A549 (cell line): ENCODE results near the gene MANSC4.

Experiments
- HDAC2 ChIP-seq: fragments of 200-600 bp; sonication (generic); IDR thresholded peaks from 2 replicates; pipeline ENCODE4 v1.6.1; 2016
- RARB ChIP-seq: fragments of 250-450 bp; sonication (Bioruptor Pico); IDR thresholded peaks from 2 replicates; pipeline ENCODE4 v1.8.0; 2021; ENCODE audit warnings: mild to moderate bottlenecking, moderate library complexity
- TF ChIP-seq, protein P1 (sequence below): fragments of >200 bp; sonication (Bioruptor Twin); formaldehyde crosslinking; IDR thresholded peaks from 3 replicates; pipeline ENCODE4 v1.5.1; 2016
- TF ChIP-seq, protein P2 (sequence below): fragments of 150-350 bp; IDR thresholded peaks from 2 replicates; pipeline ENCODE4 v1.6.1; 2014; ENCODE audit warnings: low read depth, mild to moderate bottlenecking, low read length

DNA sequence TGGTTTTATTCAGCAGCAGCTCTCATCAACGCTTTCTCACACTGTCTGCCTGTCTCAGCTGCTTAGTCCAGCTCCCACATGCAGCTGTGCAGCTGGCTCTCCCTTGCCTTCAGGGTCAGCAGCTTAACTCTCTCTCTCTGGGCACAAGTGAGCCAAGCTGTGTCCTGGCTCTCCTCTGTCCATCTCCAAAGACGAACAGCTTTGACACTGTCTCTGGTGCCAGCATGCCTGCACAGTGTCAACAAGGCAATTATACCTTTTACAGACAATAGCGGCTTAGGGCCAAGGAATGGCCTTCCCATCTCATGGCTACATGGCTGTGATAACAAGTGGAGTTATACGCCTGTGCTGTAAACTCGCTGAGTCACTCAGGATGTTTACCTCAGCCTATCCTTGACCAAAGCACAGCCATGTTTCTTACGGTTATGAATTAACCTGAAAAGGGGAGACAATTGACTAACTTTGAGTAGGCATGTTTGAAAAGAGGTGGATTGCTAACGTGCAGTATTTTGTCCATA, 38.4 kb upstream of the MANSC4 start:
- TF ChIP-seq HDAC2 = no peak
- TF ChIP-seq, protein P1, sequence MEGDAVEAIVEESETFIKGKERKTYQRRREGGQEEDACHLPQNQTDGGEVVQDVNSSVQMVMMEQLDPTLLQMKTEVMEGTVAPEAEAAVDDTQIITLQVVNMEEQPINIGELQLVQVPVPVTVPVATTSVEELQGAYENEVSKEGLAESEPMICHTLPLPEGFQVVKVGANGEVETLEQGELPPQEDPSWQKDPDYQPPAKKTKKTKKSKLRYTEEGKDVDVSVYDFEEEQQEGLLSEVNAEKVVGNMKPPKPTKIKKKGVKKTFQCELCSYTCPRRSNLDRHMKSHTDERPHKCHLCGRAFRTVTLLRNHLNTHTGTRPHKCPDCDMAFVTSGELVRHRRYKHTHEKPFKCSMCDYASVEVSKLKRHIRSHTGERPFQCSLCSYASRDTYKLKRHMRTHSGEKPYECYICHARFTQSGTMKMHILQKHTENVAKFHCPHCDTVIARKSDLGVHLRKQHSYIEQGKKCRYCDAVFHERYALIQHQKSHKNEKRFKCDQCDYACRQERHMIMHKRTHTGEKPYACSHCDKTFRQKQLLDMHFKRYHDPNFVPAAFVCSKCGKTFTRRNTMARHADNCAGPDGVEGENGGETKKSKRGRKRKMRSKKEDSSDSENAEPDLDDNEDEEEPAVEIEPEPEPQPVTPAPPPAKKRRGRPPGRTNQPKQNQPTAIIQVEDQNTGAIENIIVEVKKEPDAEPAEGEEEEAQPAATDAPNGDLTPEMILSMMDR = no peak
- TF ChIP-seq, protein P2, sequence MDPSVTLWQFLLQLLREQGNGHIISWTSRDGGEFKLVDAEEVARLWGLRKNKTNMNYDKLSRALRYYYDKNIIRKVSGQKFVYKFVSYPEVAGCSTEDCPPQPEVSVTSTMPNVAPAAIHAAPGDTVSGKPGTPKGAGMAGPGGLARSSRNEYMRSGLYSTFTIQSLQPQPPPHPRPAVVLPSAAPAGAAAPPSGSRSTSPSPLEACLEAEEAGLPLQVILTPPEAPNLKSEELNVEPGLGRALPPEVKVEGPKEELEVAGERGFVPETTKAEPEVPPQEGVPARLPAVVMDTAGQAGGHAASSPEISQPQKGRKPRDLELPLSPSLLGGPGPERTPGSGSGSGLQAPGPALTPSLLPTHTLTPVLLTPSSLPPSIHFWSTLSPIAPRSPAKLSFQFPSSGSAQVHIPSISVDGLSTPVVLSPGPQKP = no peak
- TF ChIP-seq RARB (CRISPR knock-in tag) = no peak
